KOPT-K1 (cell line): ENCODE data around the gene MSI2.

Experiments
- H3K27ac ChIP-seq: fragments of 200-600 bp; sonication (generic); 2 replicates; pipeline ENCODE4 v1.5.1; 2016; ENCODE audit warnings: antibody characterized with exemption, mild to moderate bottlenecking, low read depth, low read length; ENCODE audit not compliant: poor library complexity, severe bottlenecking
- H3K36me3 ChIP-seq: fragments of 200-600 bp; sonication (generic); 2 replicates; pipeline ENCODE4 v1.5.1; 2017; ENCODE audit warnings: antibody characterized with exemption, mild to moderate bottlenecking, low read length, moderate library complexity; ENCODE audit not compliant: insufficient read depth
- H3K9me3 ChIP-seq: fragments of 200-600 bp; sonication (generic); 2 replicates; pipeline ENCODE4 v1.5.1; 2017; ENCODE audit warnings: antibody characterized with exemption, low read length, mild to moderate bottlenecking; ENCODE audit not compliant: insufficient read depth, poor library complexity, severe bottlenecking

MSI2 gene

GRCh38 chr17:57733085-57733484, 476.8 kb downstream of the MSI2 start:
- Histone ChIP-seq H3K27ac (no peak overlapping the region), H3K36me3 (no peaks in the 10 kb centered on the region), H3K9me3 (no peaks in the 10 kb centered on the region)
